Measurements from ENCODE around the gene TOB1. TPM values are rescaled to one million over a fixed set of nuclear protein-coding genes. Genes with fewer than 3 reads are reported as not detected.

The TOB1 gene
- total RNA-seq, 8 experiments from 2014 or later: 11.9 to 69.3 (median 26.0) TPM

- ATAC-seq (replicated peaks in 6 of 8): no peak
- Histone ChIP-seq H3K4me3 (no peak overlapping the region), H3K4me1 (replicated peaks in 1 of 2) (no peaks in the 10 kb centered on the region), H3K27ac (no peak overlapping the region)
- in situ Hi-C loops (cut with MboI; ENCODE audit: low pct_unique_long_range_greater_than_20kb in 2 of 9, low sequenced_read_pairs in 9 of 9, unreplicated experiment in 9 of 9): no loop called here
- WGBS, 10 experiments: 0 to 92% (median 60%) methylated on average over 1 to 4 of the region's 5 CpGs; no CpG with 5 or more reads in 5 of the 10 experiments
Observed at GRCh38 chr17:50816271-50816670, 49.9 kb downstream of the TOB1 start.

GRCh38 chr17:50815400-50815799 lies 50.8 kb downstream of the TOB1 start:
- ATAC-seq (replicated peaks in 6 of 8): no peak
- Histone ChIP-seq H3K27ac (no peak overlapping the region), H3K4me3 (no peak overlapping the region), H3K4me1 (replicated peaks in 1 of 2) (no peaks in the 10 kb centered on the region)
- in situ Hi-C loops (cut with MboI; ENCODE audit: low pct_unique_long_range_greater_than_20kb in 2 of 9, low sequenced_read_pairs in 9 of 9, unreplicated experiment in 9 of 9): no loop called here
- WGBS, 10 experiments: 33 to 94% (median 79%) methylated on average over 1 to 3 of the region's 3 CpGs; no CpG with 5 or more reads in 1 of the 10 experiments

- no peaks in the 10 kb centered on the region for H3K4me1 ChIP-seq (replicated peaks in 1 of 2)
- H3K27ac ChIP-seq: no peak overlapping the region
- in situ Hi-C loops (cut with MboI; ENCODE audit: low pct_unique_long_range_greater_than_20kb in 2 of 9, low sequenced_read_pairs in 9 of 9, unreplicated experiment in 9 of 9): no loop called here
- no peak overlapping the region for H3K4me3 ChIP-seq
- no peak for ATAC-seq (replicated peaks in 6 of 8)
Observed at GRCh38 chr17:50813583-50813982, 52.6 kb downstream of the TOB1 start.

Other genes with a start within 250 kb of the TOB1 start
- 10 to 100 TPM in 1 of 8 experiments, 1 to 10 TPM in 2, under 1 TPM in 4, not detected in 1; 0.27 to 21.6 (median 0.90) TPM for gene ABCC3, start 231.5 kb downstream of the TOB1 start, total RNA-seq
- gene ANKRD40, start 158.4 kb downstream of the TOB1 start, total RNA-seq: 10 to 100 TPM; 12.8 to 43.6 (median 24.7) TPM
- 100 to 1,000 TPM; 118 to 263 (median 161) TPM for gene LUC7L3, start 146.8 kb downstream of the TOB1 start, total RNA-seq
- 1 to 10 TPM in 2 of 8 experiments, under 1 TPM in 6; 0.20 to 2.6 (median 0.63) TPM for gene ANKRD40CL, start 98.8 kb downstream of the TOB1 start, total RNA-seq
- under 1 TPM in 7 of 8 experiments, not detected in 1; 0.05 to 0.76 (median 0.23) TPM for gene WFIKKN2, start 30.8 kb downstream of the TOB1 start, total RNA-seq

All from motor neuron (in vitro differentiated cells).